Forelimb muscle (tissue), 1 donor: Measurements from ENCODE around the gene SERGEF. TPM values are rescaled to one million over a fixed set of nuclear protein-coding genes. Genes with fewer than 3 reads are reported as not detected.

ENCODE experiments used
- DNase-seq: peaks from one replicate; pipeline ENCODE4 v3.0.0-alpha.2; 2013; ENCODE audit warnings: low read depth
- polyA plus RNA-seq: library from polyadenylated mRNA; unstranded; fragments of 120-200 nt; gene quantifications from one replicate; pipeline ENCODE4 v1.2.1, GENCODE V29; 2013; ENCODE audit not compliant: insufficient read length

Gene SERGEF
- polyA plus RNA-seq, 1 donor: 10.4 TPM

DNA sequence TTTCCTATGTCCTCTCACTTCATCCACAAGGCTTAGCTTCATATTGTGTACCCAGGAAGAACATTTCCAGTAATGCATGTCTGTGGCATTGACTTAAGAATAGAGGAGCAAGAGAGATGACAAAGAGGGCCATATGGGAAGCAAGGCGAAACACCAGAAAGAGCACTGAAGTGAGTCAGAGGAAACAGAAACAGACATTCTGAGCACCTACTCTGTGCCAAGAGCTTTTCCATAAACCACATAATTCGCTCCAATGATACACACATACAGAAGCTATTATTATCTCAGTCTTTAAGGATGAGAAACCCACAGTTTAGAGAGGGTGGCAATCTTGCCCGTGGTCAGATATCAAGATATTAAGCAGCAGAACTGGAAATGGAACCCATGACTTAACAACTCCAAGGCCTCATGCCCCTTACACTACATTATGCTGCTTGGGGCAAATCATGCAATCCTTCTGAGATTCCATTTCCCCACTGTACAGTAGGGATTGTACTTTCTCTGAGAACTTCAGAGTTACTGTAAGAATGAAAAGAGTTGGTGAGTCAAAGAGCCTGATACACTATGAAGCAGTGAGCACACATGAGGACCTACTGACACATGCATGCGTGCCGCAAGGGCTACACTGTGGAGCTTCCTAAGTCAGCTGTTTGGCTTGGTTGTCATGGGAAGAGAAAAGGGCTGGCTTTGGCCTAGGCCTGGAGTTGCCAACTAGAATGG is 151.7 kb downstream of the SERGEF start:
- DNase-seq: no peak

DNA sequence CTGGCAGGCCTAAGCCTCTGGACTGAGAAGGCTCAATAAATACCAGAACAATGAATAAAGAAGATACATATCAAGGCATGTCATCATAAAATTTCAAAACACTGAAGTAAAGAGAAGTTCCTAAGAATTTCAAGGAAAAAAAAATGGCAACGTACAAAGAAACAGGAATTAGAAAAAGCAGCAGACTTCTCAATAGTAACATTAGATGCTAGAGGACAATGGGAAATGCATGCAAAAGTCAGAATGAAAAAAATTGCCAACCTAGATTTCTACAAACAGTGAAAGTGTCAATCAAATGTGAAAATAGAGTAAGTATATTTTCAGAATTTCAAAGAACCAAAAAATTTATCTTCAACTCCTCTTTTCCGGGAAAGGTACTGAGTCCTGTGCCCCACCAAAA is 153.3 kb downstream of the SERGEF start:
- no peak for DNase-seq

DNA sequence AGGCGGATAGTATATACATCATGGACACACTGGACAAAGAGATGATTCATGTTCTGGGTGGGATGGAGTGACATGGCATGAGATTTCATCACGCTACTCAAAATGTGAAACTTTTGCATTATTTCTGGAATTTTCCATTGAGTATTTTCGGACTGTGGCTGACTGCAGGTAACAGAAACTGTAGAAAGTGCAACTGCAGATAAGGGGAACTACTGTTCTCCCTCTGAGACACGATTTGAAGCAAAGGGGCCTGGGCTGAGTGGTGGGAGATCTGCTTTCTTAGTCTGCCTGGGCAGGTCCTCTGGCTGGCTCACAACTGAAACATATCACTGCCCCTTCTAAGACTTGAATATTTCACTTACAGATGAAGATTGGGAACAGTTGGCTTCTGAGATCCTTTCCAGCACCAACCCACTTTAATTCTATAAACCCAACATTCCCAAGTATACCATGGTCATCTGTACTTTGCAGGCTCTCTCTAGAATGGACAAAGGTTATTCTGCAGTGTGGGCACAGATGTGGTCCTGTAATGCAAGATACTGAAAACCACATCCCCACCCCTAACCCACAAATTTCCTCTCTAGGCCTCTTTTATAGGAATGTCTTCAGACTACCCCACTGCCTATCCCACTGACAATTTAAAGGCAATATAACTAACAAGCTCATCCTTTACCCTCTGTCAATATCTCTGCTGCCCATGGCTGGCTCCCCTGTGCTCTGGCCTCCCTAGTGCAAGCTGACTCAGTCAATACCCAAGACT is 157.1 kb downstream of the SERGEF start:
- no peak for DNase-seq

DNA sequence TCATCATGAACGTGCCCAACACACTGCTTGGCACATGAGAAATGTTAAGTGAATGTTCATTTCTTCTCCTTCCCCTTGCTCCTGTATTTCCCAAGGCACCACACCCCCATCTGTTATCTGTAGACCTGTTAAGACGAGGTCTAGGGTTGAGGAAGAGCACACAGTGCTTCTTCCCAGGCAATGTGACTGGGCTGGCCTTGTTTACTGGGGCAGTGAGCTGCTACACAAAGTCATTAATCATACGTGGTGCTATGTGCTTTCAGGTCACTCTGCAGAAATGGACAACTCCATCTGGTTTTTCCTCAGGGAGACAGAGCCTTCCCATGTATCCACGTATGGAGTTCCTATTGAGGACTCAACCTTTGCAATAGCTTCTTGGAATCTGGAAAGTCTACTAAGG is 159.6 kb downstream of the SERGEF start:
- no peak for DNase-seq

DNA sequence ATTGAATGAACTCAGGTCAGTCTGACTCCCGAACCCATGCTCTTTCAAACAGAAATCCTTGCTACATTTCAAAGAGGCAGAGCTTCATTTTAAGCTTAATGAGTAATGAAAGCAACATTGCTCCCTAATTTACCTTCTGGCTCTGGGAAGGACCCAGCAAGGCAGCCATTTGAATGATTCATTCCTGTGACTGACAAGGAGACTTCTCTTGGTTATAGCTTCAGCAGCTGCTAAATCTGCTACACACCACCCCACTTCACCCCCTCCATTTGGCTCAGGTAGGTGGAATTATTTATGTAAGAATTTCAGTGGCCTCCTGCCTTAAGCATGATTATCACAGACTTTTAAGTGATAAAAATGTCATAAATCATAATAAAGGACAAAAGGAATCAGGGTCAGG is 160.6 kb downstream of the SERGEF start:
- DNase-seq: no peak

DNA sequence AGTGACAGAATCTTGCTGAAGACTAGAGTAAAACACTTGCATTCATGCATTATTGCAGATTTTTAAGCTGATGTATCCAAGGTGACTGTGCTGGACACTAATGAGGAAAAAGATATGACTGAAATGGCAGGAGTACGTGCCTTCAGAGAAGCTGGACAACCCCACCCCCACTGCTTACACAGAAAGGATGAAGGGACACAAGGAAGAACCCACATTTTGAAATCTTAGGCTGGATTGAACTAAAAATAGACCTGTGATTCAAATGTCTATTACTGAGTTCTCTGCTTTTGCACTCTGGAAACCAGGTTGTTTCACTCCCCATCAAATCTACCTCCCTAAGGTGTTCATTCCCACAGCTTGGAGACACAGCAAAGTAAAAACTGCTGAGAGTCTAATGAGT is 161.2 kb downstream of the SERGEF start:
- DNase-seq: no peak

DNA sequence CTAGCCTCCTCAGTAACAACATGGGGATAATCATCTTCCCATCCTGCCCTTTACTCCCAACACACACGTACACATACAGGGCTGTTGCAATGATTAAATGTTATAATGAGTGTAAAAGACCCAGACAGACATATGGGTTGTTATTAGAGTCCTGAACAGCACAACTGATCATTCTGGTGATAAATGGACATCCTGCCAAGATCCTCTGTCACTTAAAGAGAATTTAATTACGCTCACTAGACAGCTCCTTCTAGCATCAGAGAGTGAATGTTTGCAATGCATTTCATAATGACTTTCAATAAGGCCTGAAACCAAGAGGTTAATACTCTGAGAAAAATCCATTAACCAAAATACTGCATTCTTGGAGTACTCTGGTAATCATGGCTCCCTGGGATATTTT is 162.5 kb downstream of the SERGEF start:
- DNase-seq: no peak

DNA sequence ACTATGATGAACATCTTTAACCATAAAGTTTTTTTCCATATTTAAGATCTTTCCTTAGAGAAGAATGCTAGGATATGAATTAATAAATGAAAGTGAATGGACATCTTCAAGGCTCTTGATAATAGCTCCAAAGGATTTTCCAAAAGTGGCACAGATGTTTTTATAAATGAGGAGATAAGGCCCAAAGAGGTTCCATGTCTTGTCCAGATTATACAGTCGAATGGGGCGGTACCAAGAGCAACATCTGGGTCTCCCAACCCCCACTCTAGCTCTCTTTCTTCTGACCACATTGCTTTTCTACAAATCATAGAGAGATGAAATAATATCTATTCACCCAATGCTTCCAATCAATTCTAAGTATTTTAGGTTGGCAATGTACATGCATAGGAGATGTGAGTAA is 164.1 kb downstream of the SERGEF start:
- no peak for DNase-seq

DNA sequence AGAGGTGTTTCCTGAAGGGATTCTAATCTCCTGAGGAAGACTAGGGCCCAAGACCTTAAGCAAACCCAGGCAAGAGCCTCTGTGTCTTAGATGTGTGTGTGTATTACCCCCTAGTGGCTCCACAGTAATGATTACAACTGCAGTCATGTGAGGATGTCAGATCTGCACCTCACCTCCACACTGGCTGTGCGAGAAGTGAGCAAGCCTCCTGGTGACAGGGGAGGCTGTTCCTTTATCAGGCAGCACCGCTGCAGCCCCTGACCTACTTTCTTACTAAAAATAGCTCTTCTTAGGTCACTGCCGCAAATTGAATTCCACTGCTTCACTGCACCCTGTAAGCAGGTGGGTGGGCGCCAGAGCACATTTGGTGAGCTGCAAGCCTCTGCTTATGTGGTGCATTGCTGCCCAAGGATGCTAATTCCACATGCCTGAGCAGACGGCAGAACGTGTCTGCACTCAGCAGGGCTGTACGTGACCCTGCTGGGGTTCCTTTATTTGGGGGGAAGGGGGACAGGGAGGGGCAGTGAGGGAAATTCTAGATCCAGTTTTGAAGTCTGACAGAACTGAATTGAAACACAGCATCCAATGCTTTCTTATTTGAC is 165.9 kb downstream of the SERGEF start:
- DNase-seq: no peak

DNA sequence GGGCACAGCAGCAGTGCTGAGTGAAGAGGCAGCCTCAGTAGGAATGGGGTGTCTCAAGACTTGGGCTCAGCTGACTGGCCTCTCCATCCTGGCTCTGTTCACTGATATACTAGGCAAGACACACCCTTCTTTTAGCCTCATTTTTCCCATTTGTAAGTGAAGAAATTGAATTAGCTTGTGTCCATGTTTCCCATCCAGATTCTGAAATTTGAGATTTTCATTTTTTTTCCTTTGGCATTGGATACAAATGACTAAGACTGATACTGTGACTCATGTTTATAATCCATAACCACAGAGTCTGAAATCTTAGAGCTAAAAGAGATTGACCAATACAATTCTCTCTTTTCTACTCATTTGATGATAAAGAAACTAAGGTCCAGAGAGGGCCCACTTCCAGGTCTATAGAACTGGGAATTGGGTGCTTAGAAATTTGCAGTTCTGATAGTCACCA is 167.4 kb downstream of the SERGEF start:
- no peak for DNase-seq

DNA sequence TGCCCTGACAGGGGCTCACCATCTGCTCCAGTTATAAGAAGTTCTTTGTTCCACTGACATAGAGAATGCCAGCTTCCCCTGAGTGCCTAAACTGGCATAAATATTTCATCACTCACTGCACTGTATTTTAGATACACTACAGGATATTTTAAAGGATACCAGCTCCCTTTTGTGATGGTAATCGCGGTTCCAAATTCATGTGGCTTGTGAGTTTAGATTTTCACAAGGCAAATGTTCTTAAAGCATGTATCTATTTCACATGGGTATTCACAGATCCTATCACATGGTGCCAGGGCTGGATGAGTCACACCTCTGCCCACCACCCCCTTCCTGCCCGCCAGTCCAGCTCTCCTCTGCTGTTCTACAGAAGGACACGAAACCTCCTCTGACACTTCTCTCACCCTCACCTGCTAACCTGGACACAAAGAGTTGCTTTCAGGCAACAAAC is 172.7 kb downstream of the SERGEF start:
- no peak for DNase-seq

DNA sequence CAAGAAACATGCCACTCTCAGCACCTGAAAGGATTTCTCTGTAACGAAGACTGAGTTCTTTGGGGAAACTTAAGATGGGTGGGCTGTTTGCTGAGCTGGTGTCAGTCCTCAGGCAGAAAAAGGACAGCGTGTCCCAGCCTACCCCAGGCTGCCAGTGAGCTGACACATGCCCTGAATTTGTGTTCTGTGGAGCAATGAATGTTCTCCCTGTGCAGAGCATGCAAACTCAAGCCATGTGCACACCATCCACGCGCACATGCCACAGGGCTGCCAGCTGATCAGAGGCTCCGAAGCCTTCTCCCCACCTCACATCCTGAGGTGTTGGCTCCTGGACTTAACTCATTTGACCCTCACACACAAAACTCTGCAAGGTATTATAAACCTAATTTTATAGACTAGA is 173.4 kb downstream of the SERGEF start:
- no peak for DNase-seq

DNA sequence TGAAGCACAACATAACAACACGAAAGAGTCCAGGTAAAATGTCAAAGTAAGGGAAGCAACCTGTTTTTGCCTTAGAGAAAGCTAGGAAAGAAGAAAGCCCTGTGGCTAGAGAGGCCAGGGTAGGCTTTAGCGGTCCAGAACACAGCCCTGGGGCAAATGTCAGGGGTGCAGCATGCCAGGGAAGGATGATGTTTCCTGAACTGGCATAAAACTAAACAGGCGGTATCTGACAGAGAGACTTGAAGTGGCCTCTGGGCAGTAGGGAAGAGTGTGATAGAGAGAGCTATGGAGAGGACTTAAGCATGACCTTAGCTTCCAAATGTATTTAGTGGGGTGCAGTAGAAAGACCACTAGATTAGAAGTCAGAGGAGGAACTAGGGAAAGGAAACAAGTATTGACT is 174.7 kb downstream of the SERGEF start:
- no peak for DNase-seq

DNA sequence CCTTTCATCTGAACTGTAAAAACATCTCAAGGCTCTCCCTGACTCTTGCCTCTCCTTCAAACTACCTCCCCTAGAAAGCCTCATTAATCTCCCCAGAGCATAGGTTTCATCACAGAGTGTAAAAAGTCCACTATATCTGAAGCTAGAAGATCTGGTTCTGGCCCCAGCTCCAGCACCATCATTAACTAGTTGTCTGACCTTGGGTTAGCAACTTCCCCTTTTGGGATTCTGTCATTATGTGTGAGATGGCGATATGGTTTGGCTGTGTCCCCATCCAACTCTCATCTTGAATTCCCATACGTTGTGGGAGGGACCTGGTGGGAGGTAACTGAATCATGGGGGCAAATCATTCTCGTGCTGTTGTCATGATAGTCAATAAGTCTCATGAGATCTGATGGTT is 181.0 kb downstream of the SERGEF start:
- DNase-seq: no peak

DNA sequence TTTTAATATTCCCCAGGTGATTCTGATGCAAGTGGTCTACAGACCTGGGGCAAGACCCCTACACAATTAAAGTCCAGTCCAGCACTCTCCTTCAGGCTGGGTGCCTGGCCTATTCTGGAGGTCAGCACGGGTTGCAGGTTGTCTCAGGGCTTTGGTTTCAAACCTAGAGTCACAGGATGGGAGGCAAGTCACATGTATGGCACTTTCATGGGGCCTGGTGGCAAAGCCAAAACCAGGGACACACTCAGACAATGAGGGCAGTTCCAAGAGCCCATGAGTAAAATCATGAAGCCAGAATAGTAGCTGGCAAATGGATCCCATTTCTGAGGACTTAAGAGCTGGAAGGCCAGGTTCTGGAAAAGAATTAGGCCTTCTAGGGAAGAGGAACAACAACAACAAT is 181.6 kb downstream of the SERGEF start:
- DNase-seq: no peak

DNA sequence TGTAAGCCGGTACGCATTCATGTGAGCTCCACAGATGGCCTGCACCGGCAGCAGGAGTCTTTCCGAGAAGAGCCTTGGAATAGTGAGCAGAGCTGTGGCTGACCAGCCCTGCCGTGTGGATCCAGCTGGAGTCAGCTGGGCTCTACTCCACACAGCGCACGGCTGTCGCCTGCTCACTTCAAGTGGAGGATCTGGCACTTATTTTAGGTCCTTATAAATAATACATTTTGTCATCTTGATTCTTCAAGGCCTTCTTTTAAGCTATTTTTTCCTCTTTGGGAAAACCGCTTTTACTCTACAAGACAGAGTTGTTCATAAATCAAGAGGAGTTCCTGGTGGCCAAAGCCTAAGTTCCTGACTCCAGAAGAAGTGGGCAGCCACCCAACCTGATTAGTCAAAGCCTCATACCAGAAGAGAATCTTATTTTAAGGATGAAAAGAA is 184.5 kb downstream of the SERGEF start:
- peak; percentile 65 for DNase-seq

DNA sequence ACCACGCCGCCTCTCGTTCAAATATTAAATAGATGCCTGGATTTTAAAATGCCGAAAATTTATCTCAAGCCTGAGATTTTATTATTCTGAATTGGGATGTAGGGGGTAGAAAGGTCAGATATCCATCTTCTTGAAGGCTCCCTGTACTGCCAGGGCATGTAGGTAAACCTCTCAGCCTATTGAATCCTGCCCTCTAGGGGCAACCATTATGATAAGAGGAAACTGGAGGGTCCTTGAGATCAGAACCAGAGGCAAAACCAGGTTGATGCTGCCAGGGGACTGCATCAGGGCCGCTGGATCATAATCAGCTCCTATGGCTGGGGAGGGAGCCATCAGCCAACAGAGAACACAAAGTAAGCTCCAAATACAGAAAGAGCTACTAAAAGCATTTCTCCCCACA is 185.8 kb downstream of the SERGEF start:
- DNase-seq: no peak

DNA sequence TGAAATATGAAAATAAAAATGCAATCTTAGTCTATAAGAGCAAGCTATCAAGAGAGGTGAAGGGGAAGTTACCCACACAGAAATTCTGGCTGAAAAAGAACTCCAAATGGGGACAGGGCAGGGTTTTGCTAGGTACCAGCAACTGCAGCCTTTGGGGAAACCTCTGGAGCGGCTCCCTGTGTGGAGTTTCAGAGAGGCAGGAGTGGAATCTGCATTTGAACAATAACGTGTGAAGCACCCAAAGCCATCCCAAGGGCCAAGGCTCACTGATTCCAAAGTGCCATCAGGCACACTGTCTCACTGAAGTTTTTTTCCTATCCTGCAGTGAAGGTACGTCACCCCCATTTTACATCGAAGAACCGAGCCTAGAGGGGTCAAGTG is 190.5 kb downstream of the SERGEF start:
- DNase-seq: no peak

DNA sequence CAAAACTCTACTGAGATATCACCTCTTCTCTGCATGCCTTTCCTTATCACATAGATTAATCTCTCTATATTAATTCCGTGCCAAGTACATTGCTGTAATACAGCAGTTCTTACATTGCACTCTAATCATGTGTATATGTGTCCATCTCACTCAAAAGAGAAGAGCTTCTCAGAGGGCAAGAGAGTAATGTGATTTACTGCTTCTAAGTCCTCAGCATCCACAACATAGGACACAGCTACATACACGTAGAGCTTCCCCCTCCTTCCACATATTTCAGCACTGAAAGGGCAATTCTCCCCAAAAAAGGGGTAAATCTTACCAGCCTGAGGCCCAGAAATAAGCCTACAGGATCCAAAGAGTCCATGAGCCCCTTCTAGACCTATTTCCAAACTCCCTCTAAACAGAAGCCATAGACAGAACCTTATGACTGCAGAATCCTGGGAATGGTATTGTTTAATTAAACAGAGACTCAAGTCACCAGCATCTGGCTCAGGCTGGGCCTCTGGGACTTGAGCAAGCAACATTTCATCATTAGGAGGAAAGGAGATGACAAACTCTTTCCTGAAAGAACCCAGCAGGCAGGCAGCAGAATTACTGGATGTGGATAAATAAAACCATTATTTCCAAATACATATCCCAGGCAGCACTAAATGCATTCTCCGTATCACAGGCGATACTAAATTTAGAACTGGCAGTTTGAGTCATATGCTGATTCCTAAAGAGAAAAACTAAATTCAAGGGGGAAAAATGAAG is 191.0 kb downstream of the SERGEF start:
- DNase-seq: no peak

DNA sequence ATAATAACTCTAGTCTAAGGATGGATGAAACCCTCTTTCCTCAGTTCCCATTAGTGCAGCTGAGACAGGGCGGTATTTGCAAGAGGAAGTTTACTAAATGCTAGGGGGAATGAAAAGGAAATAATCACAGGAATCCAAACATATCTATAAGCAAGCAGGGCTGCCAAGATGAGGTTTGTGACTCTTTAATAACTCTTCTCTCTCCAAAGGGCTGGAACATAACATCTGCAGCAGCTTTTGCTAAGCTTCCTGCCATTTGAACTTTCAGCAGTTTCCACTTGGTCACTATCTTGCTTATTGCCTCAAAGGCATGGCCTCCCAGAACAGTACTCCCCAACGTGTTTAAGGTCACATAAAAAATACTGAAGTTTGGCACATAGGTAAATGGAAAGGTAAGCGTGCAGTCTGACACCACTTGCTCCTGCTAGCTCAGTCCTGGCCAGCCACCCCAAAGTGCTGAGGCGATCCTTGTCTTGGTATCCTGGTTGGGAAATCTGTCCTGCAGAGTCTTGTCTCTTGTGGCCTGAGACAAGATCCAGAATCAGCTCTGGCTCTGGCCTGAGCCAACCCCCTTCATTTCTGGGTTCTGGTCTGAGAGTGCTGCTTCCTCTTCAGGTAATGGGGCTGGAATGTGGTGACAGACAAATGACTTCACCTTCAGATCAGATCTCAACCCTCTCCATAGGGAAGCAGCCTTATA is 196.5 kb downstream of the SERGEF start:
- peak; percentile 63 for DNase-seq

DNA sequence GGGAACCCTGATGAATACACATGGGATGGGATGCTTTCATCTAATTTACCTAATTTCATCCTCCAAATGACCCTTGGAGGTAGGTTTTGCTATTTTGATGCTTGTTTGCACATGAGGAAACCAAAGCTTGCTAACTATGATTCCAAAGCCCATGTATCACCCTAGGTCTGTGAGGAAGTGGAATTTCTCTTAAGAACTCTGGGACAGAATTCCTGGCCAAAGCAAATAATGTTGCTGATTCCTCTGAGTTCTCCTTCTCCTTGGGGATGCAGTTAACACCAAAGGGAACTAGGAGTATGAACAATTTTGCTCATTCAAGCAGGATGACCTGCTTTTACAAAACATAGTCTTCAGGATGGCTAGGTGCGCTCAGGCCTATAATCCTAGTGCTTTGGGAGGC is 198.3 kb downstream of the SERGEF start:
- DNase-seq: no peak
